OCI-LY7 (cell line): Measurements from ENCODE around the gene LRRK1.

ENCODE experiments used
- EZH2phosphoT487 ChIP-seq: fragments of 200-600 bp; sonication (generic); IDR thresholded peaks from 2 replicates; pipeline ENCODE4 v1.6.1; 2018; ENCODE audit warnings: low read depth, borderline replicate concordance, mild to moderate bottlenecking, mixed run types, antibody characterized with exemption, low read length, moderate library complexity, mixed read lengths
- TF ChIP-seq, protein P1 (sequence below): fragments of 200-600 bp; sonication (generic); conservative IDR thresholded peaks from 2 replicates; pipeline ENCODE4 v1.5.1; 2014; ENCODE audit warnings: mild to moderate bottlenecking, antibody characterized with exemption, low read length, moderate library complexity, mixed read lengths

- TF ChIP-seq, protein P1, sequence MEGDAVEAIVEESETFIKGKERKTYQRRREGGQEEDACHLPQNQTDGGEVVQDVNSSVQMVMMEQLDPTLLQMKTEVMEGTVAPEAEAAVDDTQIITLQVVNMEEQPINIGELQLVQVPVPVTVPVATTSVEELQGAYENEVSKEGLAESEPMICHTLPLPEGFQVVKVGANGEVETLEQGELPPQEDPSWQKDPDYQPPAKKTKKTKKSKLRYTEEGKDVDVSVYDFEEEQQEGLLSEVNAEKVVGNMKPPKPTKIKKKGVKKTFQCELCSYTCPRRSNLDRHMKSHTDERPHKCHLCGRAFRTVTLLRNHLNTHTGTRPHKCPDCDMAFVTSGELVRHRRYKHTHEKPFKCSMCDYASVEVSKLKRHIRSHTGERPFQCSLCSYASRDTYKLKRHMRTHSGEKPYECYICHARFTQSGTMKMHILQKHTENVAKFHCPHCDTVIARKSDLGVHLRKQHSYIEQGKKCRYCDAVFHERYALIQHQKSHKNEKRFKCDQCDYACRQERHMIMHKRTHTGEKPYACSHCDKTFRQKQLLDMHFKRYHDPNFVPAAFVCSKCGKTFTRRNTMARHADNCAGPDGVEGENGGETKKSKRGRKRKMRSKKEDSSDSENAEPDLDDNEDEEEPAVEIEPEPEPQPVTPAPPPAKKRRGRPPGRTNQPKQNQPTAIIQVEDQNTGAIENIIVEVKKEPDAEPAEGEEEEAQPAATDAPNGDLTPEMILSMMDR = no peak
- TF ChIP-seq EZH2phosphoT487 = no peak
These were observed 61.4 kb downstream of the LRRK1 start for GRCh38 chr15:100980410-100981046.
